ENCODE data around the gene CNTRL.

DNA sequence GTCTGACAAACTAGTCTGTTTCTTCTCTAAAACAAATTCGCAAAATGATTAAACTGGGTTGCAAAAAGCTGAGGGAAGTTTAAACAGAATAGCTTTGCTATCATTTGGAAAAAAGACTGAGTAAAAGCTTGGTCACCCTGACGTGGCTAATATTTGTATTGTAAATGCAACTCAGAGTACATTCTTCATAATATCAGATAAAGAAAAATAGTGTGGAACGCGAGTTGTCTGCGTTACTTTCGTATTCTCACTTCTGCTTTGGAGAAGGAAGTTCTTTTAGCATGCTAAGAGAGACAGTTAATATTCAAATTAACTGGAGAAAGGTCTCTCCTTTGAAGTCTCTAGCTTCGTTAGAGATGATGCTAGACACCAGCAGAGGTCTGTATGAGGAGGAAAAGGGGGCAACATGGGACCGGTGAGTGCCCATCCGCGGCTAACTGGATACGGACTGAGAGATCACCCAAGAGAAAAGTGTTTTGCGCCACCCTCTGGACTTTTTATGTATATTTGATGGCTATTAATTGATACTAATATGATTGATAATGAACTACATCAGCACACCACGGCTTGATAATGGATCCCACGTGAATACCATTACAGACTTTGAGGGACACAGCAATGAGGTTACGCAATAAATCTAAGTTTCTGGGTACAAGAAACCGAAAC, 2.9 kb upstream of the CNTRL start:
- TF ChIP-seq, protein P1, sequence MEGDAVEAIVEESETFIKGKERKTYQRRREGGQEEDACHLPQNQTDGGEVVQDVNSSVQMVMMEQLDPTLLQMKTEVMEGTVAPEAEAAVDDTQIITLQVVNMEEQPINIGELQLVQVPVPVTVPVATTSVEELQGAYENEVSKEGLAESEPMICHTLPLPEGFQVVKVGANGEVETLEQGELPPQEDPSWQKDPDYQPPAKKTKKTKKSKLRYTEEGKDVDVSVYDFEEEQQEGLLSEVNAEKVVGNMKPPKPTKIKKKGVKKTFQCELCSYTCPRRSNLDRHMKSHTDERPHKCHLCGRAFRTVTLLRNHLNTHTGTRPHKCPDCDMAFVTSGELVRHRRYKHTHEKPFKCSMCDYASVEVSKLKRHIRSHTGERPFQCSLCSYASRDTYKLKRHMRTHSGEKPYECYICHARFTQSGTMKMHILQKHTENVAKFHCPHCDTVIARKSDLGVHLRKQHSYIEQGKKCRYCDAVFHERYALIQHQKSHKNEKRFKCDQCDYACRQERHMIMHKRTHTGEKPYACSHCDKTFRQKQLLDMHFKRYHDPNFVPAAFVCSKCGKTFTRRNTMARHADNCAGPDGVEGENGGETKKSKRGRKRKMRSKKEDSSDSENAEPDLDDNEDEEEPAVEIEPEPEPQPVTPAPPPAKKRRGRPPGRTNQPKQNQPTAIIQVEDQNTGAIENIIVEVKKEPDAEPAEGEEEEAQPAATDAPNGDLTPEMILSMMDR (IDR thresholded peaks at IDR 0.05), result peak; percentile 75
- TF ChIP-seq, protein P2, sequence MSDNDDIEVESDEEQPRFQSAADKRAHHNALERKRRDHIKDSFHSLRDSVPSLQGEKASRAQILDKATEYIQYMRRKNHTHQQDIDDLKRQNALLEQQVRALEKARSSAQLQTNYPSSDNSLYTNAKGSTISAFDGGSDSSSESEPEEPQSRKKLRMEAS (IDR thresholded peaks at IDR 0.05), result no peak
- TF ChIP-seq, protein P3, sequence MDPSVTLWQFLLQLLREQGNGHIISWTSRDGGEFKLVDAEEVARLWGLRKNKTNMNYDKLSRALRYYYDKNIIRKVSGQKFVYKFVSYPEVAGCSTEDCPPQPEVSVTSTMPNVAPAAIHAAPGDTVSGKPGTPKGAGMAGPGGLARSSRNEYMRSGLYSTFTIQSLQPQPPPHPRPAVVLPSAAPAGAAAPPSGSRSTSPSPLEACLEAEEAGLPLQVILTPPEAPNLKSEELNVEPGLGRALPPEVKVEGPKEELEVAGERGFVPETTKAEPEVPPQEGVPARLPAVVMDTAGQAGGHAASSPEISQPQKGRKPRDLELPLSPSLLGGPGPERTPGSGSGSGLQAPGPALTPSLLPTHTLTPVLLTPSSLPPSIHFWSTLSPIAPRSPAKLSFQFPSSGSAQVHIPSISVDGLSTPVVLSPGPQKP (IDR thresholded peaks at IDR 0.05; ENCODE audit: low read depth, low read length), result no peak
- TF ChIP-seq EP300 (IDR thresholded peaks at IDR 0.05) (no peak), RNF2 (IDR thresholded peaks at IDR 0.05; ENCODE audit: borderline replicate concordance, low read depth) (no peak), HOXA7 (CRISPR knock-in tag; IDR thresholded peaks at IDR 0.05) (no peak), RAD21 (conservative IDR thresholded peaks at IDR 0.05 in 1 of 2, IDR thresholded peaks at IDR 0.05 in 1 of 2) (peak; percentile 71; a peak in 4 of 5 replicates)
- TF ChIP-seq, protein P4, sequence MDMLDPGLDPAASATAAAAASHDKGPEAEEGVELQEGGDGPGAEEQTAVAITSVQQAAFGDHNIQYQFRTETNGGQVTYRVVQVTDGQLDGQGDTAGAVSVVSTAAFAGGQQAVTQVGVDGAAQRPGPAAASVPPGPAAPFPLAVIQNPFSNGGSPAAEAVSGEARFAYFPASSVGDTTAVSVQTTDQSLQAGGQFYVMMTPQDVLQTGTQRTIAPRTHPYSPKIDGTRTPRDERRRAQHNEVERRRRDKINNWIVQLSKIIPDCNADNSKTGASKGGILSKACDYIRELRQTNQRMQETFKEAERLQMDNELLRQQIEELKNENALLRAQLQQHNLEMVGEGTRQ (IDR thresholded peaks at IDR 0.05), result no peak
